Spleen (tissue), 11 donors: ENCODE results near the gene SECISBP2. TPM values are rescaled to one million over a fixed set of nuclear protein-coding genes. Genes with fewer than 3 reads are reported as not detected.
A peak's percentile ranks its signal among the peaks of the same experiment; 100 is the strongest.
"Not testable (repeated sequence)": the region's sequence is repeated elsewhere in the genome, so short reads cannot be mapped to it uniquely, and the experiment has no call there.

Experiments
- DNase-seq: peaks from one replicate; pipeline ENCODE4 v3.0.0-alpha.2; 2020
- H3K27ac ChIP-seq, 8 donors: fragments of 200-600 bp; sonication (generic) in 7 of 8; 1 replicate in 4 of 8; 2 replicates in 4 of 8; pipeline versions ENCODE4 v1.5.0 to v1.8.0; 2016 to 2021; ENCODE audit warnings: inconsistent platforms in 4 of 8, mild to moderate bottlenecking in 4 of 8, moderate library complexity in 1 of 8
- H3K27me3 ChIP-seq, 7 donors: fragments of 200-600 bp; sonication (generic) in 6 of 7; replicated peaks in 1 of 7; 1 replicate in 4 of 7; 2 replicates in 3 of 7; pipeline versions ENCODE4 v1.5.0 to v1.8.0; 2016 to 2021; ENCODE audit warnings: inconsistent platforms in 3 of 7, mild to moderate bottlenecking in 1 of 7
- H3K36me3 ChIP-seq, 6 donors: fragments of 200-600 bp; sonication (generic) in 5 of 6; 1 replicate in 4 of 6; 2 replicates in 2 of 6; pipeline versions ENCODE4 v1.5.0 to v1.8.0; 2016 to 2021; ENCODE audit warnings: inconsistent platforms in 2 of 6
- H3K4me1 ChIP-seq, 6 donors: fragments of 200-600 bp; sonication (generic) in 5 of 6; 1 replicate in 3 of 6; 2 replicates in 3 of 6; pipeline versions ENCODE4 v1.5.0 to v1.8.0; 2016 to 2021; ENCODE audit warnings: inconsistent platforms in 3 of 6
- H3K4me3 ChIP-seq, 8 donors: fragments of 200-600 bp; sonication (generic) in 7 of 8; 1 replicate in 4 of 8; 2 replicates in 4 of 8; pipeline versions ENCODE4 v1.5.0 to v1.8.0; 2016 to 2021; ENCODE audit warnings: inconsistent platforms in 4 of 8, mild to moderate bottlenecking in 4 of 8, moderate library complexity in 2 of 8
- H3K9me3 ChIP-seq, 8 donors: fragments of 200-600 bp; sonication (generic) in 7 of 8; 1 replicate in 4 of 8; 2 replicates in 4 of 8; pipeline versions ENCODE4 v1.5.0 to v1.8.0; 2016 to 2021; ENCODE audit warnings: inconsistent platforms in 4 of 8
- CTCF ChIP-seq, 11 experiments: fragments of 200-600 bp in 7 of 11; fragments of 450-650 bp in 4 of 11; sonication (generic) in 4 of 11; IDR thresholded peaks in 8 of 11; conservative IDR thresholded peaks in 3 of 11; 1 replicate in 7 of 11; 2 replicates in 4 of 11; pipeline versions ENCODE4 v1.4.0 to v1.8.0; 2016 to 2021; ENCODE audit warnings: antibody characterized with exemption in 11 of 11, inconsistent platforms in 4 of 11, mild to moderate bottlenecking in 1 of 11
- POLR2A ChIP-seq, 3 donors: fragments of 450-650 bp; IDR thresholded peaks; one replicate each; pipeline ENCODE4 v1.5.1; 2017; ENCODE audit warnings: antibody characterized with exemption in 3 of 3, mild to moderate bottlenecking in 1 of 3
- POLR2AphosphoS5 ChIP-seq, 3 donors: sonication (generic); formaldehyde crosslinking; IDR thresholded peaks; one replicate each; pipeline ENCODE4 v1.5.1; 2017; ENCODE audit warnings: antibody characterized with exemption in 3 of 3
- WGBS, 5 donors: extraction: QIAGEN DNeasy Blood & Tissue Kit in 3 of 5; methylation state at CpG; one replicate each; pipeline versions ENCODE4 v1.1.5 to v1.1.7; 2013 to 2018; 5-methylcytosine and 5-hydroxymethylcytosine counted together
- intact Hi-C: fragments of 100-400 bp; cut with DNase I; formaldehyde crosslinking; loops from one replicate; pipeline ENCODE4 v1.15.0; 2023; ENCODE audit warnings: low total_unique reads
- polyA plus RNA-seq, 3 donors: library from polyadenylated mRNA; stranded (reverse); fragments of 200-250 nt; gene quantifications; one replicate each; pipeline ENCODE4 v1.2.1, GENCODE V29; 2013
- total RNA-seq, 7 donors: library from RNA; depleted of rRNA in 3 of 7; stranded (reverse); fragments of >200 nt in 3 of 7; fragmentation: NEBNext Ultra II Directional in 4 of 7; extraction: Animal tissue kit (Norgen Biotek cat#: 25700) in 4 of 7; gene quantifications; one replicate each; pipeline versions ENCODE4 v1.1.0 to v1.2.1, GENCODE V29; 2016 to 2021
- donor health status: healthy with polysubstance abuse.
- donor health status: DM: no; HTN: no; CAD: no; lungs with moderate emphysema.
- donor health status: DM: no; HTN: no; CAD: no.
- donor health status: Bipolar disorder and iron deficiency.
- donor health status: healthy.
- donor health status: DM: no; HTN: no; CAD: no.
- donor health status: DM: yes; HTN: yes; CAD: no.

The SECISBP2 gene
- total and polyA plus RNA-seq, 10 donors: 20.7 to 117 (median 82.3) TPM

- no peak for DNase-seq
- TF ChIP-seq POLR2A (IDR thresholded peaks at IDR 0.05): no peak
- no peak for TF ChIP-seq POLR2AphosphoS5 (IDR thresholded peaks at IDR 0.05)
- peak; percentile 26 to 78 (median 67) for TF ChIP-seq CTCF (IDR thresholded peaks at IDR 0.05 in 8 of 11, conservative IDR thresholded peaks at IDR 0.05 in 3 of 11)
- intact Hi-C loops: loop anchor here (5.0 kb wide), 1 partner anchor 687 kb away; no protein-coding TSS in a partner anchor
Observed at GRCh38 chr9:89278997-89279739, 39.1 kb upstream of the SECISBP2 start.

GRCh38 chr9:89281106-89281505 is 37.2 kb upstream of the SECISBP2 start:
- DNase-seq: no peak
- no peak overlapping the region for H3K27ac ChIP-seq
- H3K36me3 ChIP-seq: no peaks in the 10 kb centered on the region
- no peak overlapping the region for H3K4me3 ChIP-seq
- peaks cover 0 to 7% (median 0%) of the 10 kb centered on the region in 6 donors for H3K4me1 ChIP-seq
- H3K27me3 ChIP-seq: no peaks in the 10 kb centered on the region
- 78 to 89% (median 82%) methylated on average over 2 of the region's 2 CpGs for WGBS, 5 donors
- TF ChIP-seq POLR2A (IDR thresholded peaks at IDR 0.05) (no peak), POLR2AphosphoS5 (IDR thresholded peaks at IDR 0.05) (no peak), CTCF (IDR thresholded peaks at IDR 0.05 in 8 of 11, conservative IDR thresholded peaks at IDR 0.05 in 3 of 11) (no peak)
- intact Hi-C loops: no loop called here
- H3K9me3 ChIP-seq: peaks cover 0 to 4% (median under 1%) of the 10 kb centered on the region in 8 donors

More at GRCh38 chr9:89278997-89279739, 39.1 kb upstream of the SECISBP2 start:
- Histone ChIP-seq H3K4me3 (no peak overlapping the region), H3K36me3 (no peaks in the 10 kb centered on the region), H3K4me1 (peaks cover 0 to 7% (median 0%) of the 10 kb centered on the region in 6 donors), H3K27ac (no peak overlapping the region), H3K27me3 (peaks cover 0 to 4% (median 0%) of the 10 kb centered on the region in 7 donors), H3K9me3 (peaks cover 0 to 23% (median 18%) of the 10 kb centered on the region in 8 donors)
- 42 to 57% (median 51%) methylated on average over 5 of the region's 5 CpGs for WGBS, 5 donors

- 34 to 79% (median 57%) methylated on average over 9 to 42 of the region's 42 CpGs for WGBS, 5 donors
Observed at GRCh38 chr9:89282248-89282968, 35.9 kb upstream of the SECISBP2 start.

GRCh38 chr9:89284076-89284475 is 34.2 kb upstream of the SECISBP2 start:
- TF ChIP-seq POLR2A (IDR thresholded peaks at IDR 0.05) (no peak), POLR2AphosphoS5 (IDR thresholded peaks at IDR 0.05) (no peak), CTCF (IDR thresholded peaks at IDR 0.05 in 8 of 11, conservative IDR thresholded peaks at IDR 0.05 in 3 of 11) (no peak)
- Histone ChIP-seq H3K27ac (no peak overlapping the region), H3K4me3 (no peak overlapping the region), H3K4me1 (no peaks in the 10 kb centered on the region), H3K36me3 (no peaks in the 10 kb centered on the region), H3K9me3 (no peaks in the 10 kb centered on the region), H3K27me3 (no peaks in the 10 kb centered on the region)
- DNase-seq: no peak
- intact Hi-C loops: no loop called here
- WGBS, 5 donors: 91 to 97% (median 95%) methylated on average over 7 of the region's 7 CpGs

More at GRCh38 chr9:89282248-89282968, 35.9 kb upstream of the SECISBP2 start:
- H3K4me1 ChIP-seq, intact Hi-C loops, H3K36me3 ChIP-seq, H3K27ac ChIP-seq, H3K9me3 ChIP-seq, H3K27me3 ChIP-seq: not testable (repeated sequence)
- peak overlapping the region in 6 of 8 donors; percentile 20 to 59 (median 27) for H3K4me3 ChIP-seq
- peak; percentile 76 for DNase-seq
